Liver (tissue), 9 donors: Measurements from ENCODE around the gene PLA2G2F. TPM values are rescaled to one million over a fixed set of nuclear protein-coding genes. Genes with fewer than 3 reads are reported as not detected.

Experiments
- DNase-seq: peaks from one replicate; pipeline ENCODE4 v3.0.0-alpha.2; 2017; ENCODE audit warnings: low spot score
- H3K27ac ChIP-seq, 2 donors: one replicate each; pipeline ENCODE4 v1.7.0; 2013; ENCODE audit warnings: inconsistent platforms in 2 of 2, low read length in 2 of 2, control low read depth in 1 of 2, low read depth in 1 of 2, mild to moderate bottlenecking in 1 of 2
- H3K27me3 ChIP-seq, 4 donors: one replicate each; pipeline versions ENCODE4 v1.6.1 to v1.7.0; 2013; ENCODE audit warnings: low read length in 3 of 4, inconsistent platforms in 1 of 4, mild to moderate bottlenecking in 1 of 4, moderate library complexity in 1 of 4; ENCODE audit not compliant: control insufficient read depth in 4 of 4, insufficient read depth in 4 of 4
- H3K36me3 ChIP-seq, 4 donors: one replicate each; pipeline versions ENCODE4 v1.6.1 to v1.7.0; 2013; ENCODE audit warnings: low read length in 3 of 4, mild to moderate bottlenecking in 3 of 4, low read depth in 1 of 4, moderate library complexity in 1 of 4; ENCODE audit not compliant: control insufficient read depth in 4 of 4, insufficient read depth in 3 of 4
- H3K4me1 ChIP-seq, 4 donors: one replicate each; pipeline versions ENCODE4 v1.6.1 to v1.7.0; 2013; ENCODE audit warnings: low read length in 3 of 4, mild to moderate bottlenecking in 3 of 4, moderate library complexity in 1 of 4; ENCODE audit not compliant: control insufficient read depth in 4 of 4, insufficient read depth in 4 of 4
- H3K4me3 ChIP-seq, 3 donors: one replicate each; pipeline versions ENCODE4 v1.6.1 to v1.7.0; 2013; ENCODE audit warnings: low read length in 3 of 3, control low read depth in 1 of 3, low read depth in 1 of 3, mild to moderate bottlenecking in 1 of 3
- H3K9ac ChIP-seq, 2 donors: one replicate each; pipeline ENCODE4 v1.7.0; 2013; ENCODE audit warnings: low read length in 2 of 2, mild to moderate bottlenecking in 2 of 2, moderate library complexity in 2 of 2, control low read depth in 1 of 2, low read depth in 1 of 2
- H3K9me3 ChIP-seq, 4 donors: one replicate each; pipeline versions ENCODE4 v1.6.1 to v1.7.0; 2013; ENCODE audit warnings: low read length in 3 of 4; ENCODE audit not compliant: control insufficient read depth in 4 of 4
- ATF3 ChIP-seq: IDR thresholded peaks from 2 replicates; pipeline ENCODE4 v1.6.1; 2016; ENCODE audit warnings: antibody characterized with exemption
- EGR1 ChIP-seq, 2 donors: IDR thresholded peaks; 2 replicates each; pipeline ENCODE4 v1.6.1; 2016 to 2018; ENCODE audit warnings: antibody characterized with exemption in 2 of 2, low read depth in 2 of 2
- FOXA1 ChIP-seq: IDR thresholded peaks from 2 replicates; pipeline ENCODE4 v1.6.1; 2016; ENCODE audit warnings: antibody characterized with exemption
- FOXA2 ChIP-seq: IDR thresholded peaks from 2 replicates; pipeline ENCODE4 v1.6.1; 2016; ENCODE audit warnings: antibody characterized with exemption
- HNF4A ChIP-seq, 2 donors: conservative IDR thresholded peaks; 2 replicates each; pipeline ENCODE4 v1.6.1; 2016; ENCODE audit warnings: antibody characterized with exemption in 2 of 2, mild to moderate bottlenecking in 2 of 2
- HNF4G ChIP-seq: IDR thresholded peaks from 2 replicates; pipeline ENCODE4 v1.6.1; 2016; ENCODE audit warnings: antibody characterized with exemption
- MAX ChIP-seq: IDR thresholded peaks from 2 replicates; pipeline ENCODE4 v1.6.1; 2016; ENCODE audit warnings: antibody characterized with exemption
- NR2F2 ChIP-seq: IDR thresholded peaks from 2 replicates; pipeline ENCODE4 v1.6.1; 2016; ENCODE audit warnings: antibody characterized with exemption
- RAD21 ChIP-seq, 2 donors: IDR thresholded peaks; 2 replicates each; pipeline ENCODE4 v1.6.1; 2016; ENCODE audit warnings: antibody characterized with exemption in 2 of 2, mild to moderate bottlenecking in 2 of 2
- REST ChIP-seq: IDR thresholded peaks from 2 replicates; pipeline ENCODE4 v1.6.1; 2016; ENCODE audit warnings: antibody characterized with exemption, mild to moderate bottlenecking
- RXRA ChIP-seq, 2 donors: IDR thresholded peaks; 2 replicates each; pipeline ENCODE4 v1.6.1; 2017 to 2018; ENCODE audit warnings: antibody characterized with exemption in 2 of 2, mild to moderate bottlenecking in 1 of 2
- SP1 ChIP-seq: IDR thresholded peaks from 2 replicates; pipeline ENCODE4 v1.6.1; 2018; ENCODE audit warnings: antibody characterized with exemption, mild to moderate bottlenecking
- YY1 ChIP-seq: IDR thresholded peaks from 2 replicates; pipeline ENCODE4 v1.6.1; 2016; ENCODE audit warnings: antibody characterized with exemption, mild to moderate bottlenecking
- WGBS: extraction: QIAGEN DNeasy Blood & Tissue Kit; methylation state at CpG from one replicate; pipeline ENCODE4 v1.1.7; 2013; 5-methylcytosine and 5-hydroxymethylcytosine counted together
- polyA plus RNA-seq, 2 donors: library from polyadenylated mRNA; stranded (reverse) in 1 of 2; unstranded in 1 of 2; fragments of 200-250 nt in 1 of 2; fragments of >200 nt in 1 of 2; fragmentation: Nextera tagmentation in 1 of 2; extraction: Ambion mirVana in 1 of 2; gene quantifications; one replicate each; pipeline versions ENCODE4 v1.2.1 to v1.2.3, GENCODE V29; 2013 to 2015
- total RNA-seq, 2 donors: library from RNA; depleted of rRNA; stranded (reverse); fragments of >200 nt; gene quantifications; one replicate each; pipeline ENCODE4 v1.2.3, GENCODE V29; 2014
- TF ChIP-seq, protein P1 (sequence below): IDR thresholded peaks from 2 replicates; pipeline ENCODE4 v1.6.1; 2016; ENCODE audit warnings: antibody characterized with exemption
- TF ChIP-seq, protein P2 (sequence below): fragments of 150-350 bp; IDR thresholded peaks from 2 replicates; pipeline ENCODE4 v1.5.1; 2017; ENCODE audit warnings: improper control_type of control experiment, low read depth, low read length; ENCODE audit not compliant: missing input control
- donor health status: healthy.
- donor health status: healthy.
- donor health status: healthy.
- donor health status: healthy.
- donor health status: healthy.

The PLA2G2F gene
- total and polyA plus RNA-seq, 4 donors: under 0.01 TPM; not detected in 3

GRCh38 chr1:20112279-20113000 is 26.7 kb upstream of the PLA2G2F start (continued):
- TF ChIP-seq, protein P1, sequence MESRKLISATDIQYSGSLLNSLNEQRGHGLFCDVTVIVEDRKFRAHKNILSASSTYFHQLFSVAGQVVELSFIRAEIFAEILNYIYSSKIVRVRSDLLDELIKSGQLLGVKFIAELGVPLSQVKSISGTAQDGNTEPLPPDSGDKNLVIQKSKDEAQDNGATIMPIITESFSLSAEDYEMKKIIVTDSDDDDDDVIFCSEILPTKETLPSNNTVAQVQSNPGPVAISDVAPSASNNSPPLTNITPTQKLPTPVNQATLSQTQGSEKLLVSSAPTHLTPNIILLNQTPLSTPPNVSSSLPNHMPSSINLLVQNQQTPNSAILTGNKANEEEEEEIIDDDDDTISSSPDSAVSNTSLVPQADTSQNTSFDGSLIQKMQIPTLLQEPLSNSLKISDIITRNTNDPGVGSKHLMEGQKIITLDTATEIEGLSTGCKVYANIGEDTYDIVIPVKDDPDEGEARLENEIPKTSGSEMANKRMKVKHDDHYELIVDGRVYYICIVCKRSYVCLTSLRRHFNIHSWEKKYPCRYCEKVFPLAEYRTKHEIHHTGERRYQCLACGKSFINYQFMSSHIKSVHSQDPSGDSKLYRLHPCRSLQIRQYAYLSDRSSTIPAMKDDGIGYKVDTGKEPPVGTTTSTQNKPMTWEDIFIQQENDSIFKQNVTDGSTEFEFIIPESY: no peak
- TF ChIP-seq FOXA2 (no peak), HNF4A (conservative IDR thresholded peaks at IDR 0.05) (no peak)

GRCh38 chr1:20114021-20114648 is 25.0 kb upstream of the PLA2G2F start:
- Histone ChIP-seq H3K9me3 (no peaks in the 10 kb centered on the region), H3K36me3 (no peaks in the 10 kb centered on the region), H3K9ac (no peak overlapping the region), H3K4me3 (no peak overlapping the region), H3K4me1 (no peaks in the 10 kb centered on the region), H3K27ac (no peak overlapping the region), H3K27me3 (no peaks in the 10 kb centered on the region)
- DNase-seq: no peak
- 59% methylated on average over 15 of the region's 15 CpGs for WGBS
- TF ChIP-seq EGR1 (IDR thresholded peaks at IDR 0.05; ENCODE audit: low read depth in 2 of 2) (no peak), HNF4G (no peak), FOXA2 (no peak), REST (no peak), RAD21 (IDR thresholded peaks at IDR 0.05) (no peak), SP1 (no peak), RXRA (IDR thresholded peaks at IDR 0.05) (no peak), YY1 (no peak), MAX (no peak), HNF4A (conservative IDR thresholded peaks at IDR 0.05) (no peak), FOXA1 (no peak), ATF3 (no peak), NR2F2 (no peak)
- TF ChIP-seq, protein P1: no peak
- TF ChIP-seq, protein P2, sequence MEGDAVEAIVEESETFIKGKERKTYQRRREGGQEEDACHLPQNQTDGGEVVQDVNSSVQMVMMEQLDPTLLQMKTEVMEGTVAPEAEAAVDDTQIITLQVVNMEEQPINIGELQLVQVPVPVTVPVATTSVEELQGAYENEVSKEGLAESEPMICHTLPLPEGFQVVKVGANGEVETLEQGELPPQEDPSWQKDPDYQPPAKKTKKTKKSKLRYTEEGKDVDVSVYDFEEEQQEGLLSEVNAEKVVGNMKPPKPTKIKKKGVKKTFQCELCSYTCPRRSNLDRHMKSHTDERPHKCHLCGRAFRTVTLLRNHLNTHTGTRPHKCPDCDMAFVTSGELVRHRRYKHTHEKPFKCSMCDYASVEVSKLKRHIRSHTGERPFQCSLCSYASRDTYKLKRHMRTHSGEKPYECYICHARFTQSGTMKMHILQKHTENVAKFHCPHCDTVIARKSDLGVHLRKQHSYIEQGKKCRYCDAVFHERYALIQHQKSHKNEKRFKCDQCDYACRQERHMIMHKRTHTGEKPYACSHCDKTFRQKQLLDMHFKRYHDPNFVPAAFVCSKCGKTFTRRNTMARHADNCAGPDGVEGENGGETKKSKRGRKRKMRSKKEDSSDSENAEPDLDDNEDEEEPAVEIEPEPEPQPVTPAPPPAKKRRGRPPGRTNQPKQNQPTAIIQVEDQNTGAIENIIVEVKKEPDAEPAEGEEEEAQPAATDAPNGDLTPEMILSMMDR: no peak
